Measurements from ENCODE around the gene EML6. TPM values are rescaled to one million over a fixed set of nuclear protein-coding genes. Genes with fewer than 3 reads are reported as not detected.
"Not testable (repeated sequence)": the region's sequence is repeated elsewhere in the genome, so short reads cannot be mapped to it uniquely, and the experiment has no call there.

Gene EML6
- total and polyA plus RNA-seq, 4 donors, result 0.94 to 5.1 (median 2.0) TPM

- Histone ChIP-seq H3K9me3 (ENCODE audit: control insufficient read depth in 4 of 4, insufficient read depth in 3 of 4, low read length in 3 of 4) (no peaks in the 10 kb centered on the region), H3K9ac (ENCODE audit: insufficient read depth in 1 of 2, low read length in 2 of 2) (no peak overlapping the region), H3K36me3 (ENCODE audit: control insufficient read depth in 4 of 4, insufficient read depth in 4 of 4, low read length in 4 of 4) (no peaks in the 10 kb centered on the region), H3K27me3 (ENCODE audit: control insufficient read depth in 3 of 3, insufficient read depth in 3 of 3, low read length in 2 of 3) (no peaks in the 10 kb centered on the region), H3K4me3 (no peak overlapping the region), H3K4me1 (ENCODE audit: control insufficient read depth in 5 of 5, insufficient read depth in 5 of 5, low read length in 5 of 5) (peaks cover 0 to 3% (median 0%) of the 10 kb centered on the region in 5 donors), H3K27ac (ENCODE audit: low read depth in 1 of 2, low read length in 1 of 2) (no peak overlapping the region)
- ATAC-seq (ENCODE audit: insufficient read depth, low FRiP score) (no peak), DNase-seq (no peak)
- TF ChIP-seq CTCF (IDR thresholded peaks at IDR 0.05; ENCODE audit: control extremely low read depth, extremely low read depth), result no peak
Observed at GRCh38 chr2:54692556-54692955, 30.9 kb upstream of the EML6 start.

- Histone ChIP-seq H3K4me3 (no peak overlapping the region), H3K9ac (ENCODE audit: insufficient read depth in 1 of 2, low read length in 2 of 2) (no peak overlapping the region), H3K9me3 (ENCODE audit: control insufficient read depth in 4 of 4, insufficient read depth in 3 of 4, low read length in 3 of 4) (no peaks in the 10 kb centered on the region), H3K27ac (ENCODE audit: low read depth in 1 of 2, low read length in 1 of 2) (no peak overlapping the region), H3K27me3 (ENCODE audit: control insufficient read depth in 3 of 3, insufficient read depth in 3 of 3, low read length in 2 of 3) (no peaks in the 10 kb centered on the region), H3K4me1 (ENCODE audit: control insufficient read depth in 5 of 5, insufficient read depth in 5 of 5, low read length in 5 of 5) (peaks cover 0 to 3% (median 0%) of the 10 kb centered on the region in 5 donors), H3K36me3 (ENCODE audit: control insufficient read depth in 4 of 4, insufficient read depth in 4 of 4, low read length in 4 of 4) (no peaks in the 10 kb centered on the region)
- no peak for TF ChIP-seq CTCF (IDR thresholded peaks at IDR 0.05; ENCODE audit: control extremely low read depth, extremely low read depth)
- DNase-seq (no peak), ATAC-seq (ENCODE audit: insufficient read depth, low FRiP score) (no peak)
- 69 to 93% methylated on average over 4 of the region's 4 CpGs for WGBS, 2 donors
Observed at GRCh38 chr2:54695378-54695777, 28.1 kb upstream of the EML6 start.

GRCh38 chr2:54697934-54698333 is 25.5 kb upstream of the EML6 start:
- TF ChIP-seq CTCF (IDR thresholded peaks at IDR 0.05; ENCODE audit: control extremely low read depth, extremely low read depth), result no peak
- Histone ChIP-seq H3K4me3 (no peak overlapping the region), H3K36me3 (ENCODE audit: control insufficient read depth in 4 of 4, insufficient read depth in 4 of 4, low read length in 4 of 4) (no peaks in the 10 kb centered on the region), H3K4me1 (ENCODE audit: control insufficient read depth in 5 of 5, insufficient read depth in 5 of 5, low read length in 5 of 5) (peaks cover 0 to 3% (median 0%) of the 10 kb centered on the region in 5 donors), H3K27me3 (ENCODE audit: control insufficient read depth in 3 of 3, insufficient read depth in 3 of 3, low read length in 2 of 3) (no peaks in the 10 kb centered on the region), H3K9ac (ENCODE audit: insufficient read depth in 1 of 2, low read length in 2 of 2) (no peak overlapping the region), H3K27ac (ENCODE audit: low read depth in 1 of 2, low read length in 1 of 2) (no peak overlapping the region), H3K9me3 (ENCODE audit: control insufficient read depth in 4 of 4, insufficient read depth in 3 of 4, low read length in 3 of 4) (no peaks in the 10 kb centered on the region)
- WGBS, 2 donors, result 89 to 93% methylated on average over 1 of the region's 1 CpG
- DNase-seq (no peak), ATAC-seq (ENCODE audit: insufficient read depth, low FRiP score) (no peak)

GRCh38 chr2:54698926-54699325 is 24.5 kb upstream of the EML6 start:
- not testable (repeated sequence) for H3K36me3 ChIP-seq (ENCODE audit: control insufficient read depth in 4 of 4, insufficient read depth in 4 of 4, low read length in 4 of 4); H3K27ac ChIP-seq (ENCODE audit: low read depth in 1 of 2, low read length in 1 of 2); H3K4me3 ChIP-seq; DNase-seq; H3K27me3 ChIP-seq (ENCODE audit: control insufficient read depth in 3 of 3, insufficient read depth in 3 of 3, low read length in 2 of 3); H3K9ac ChIP-seq (ENCODE audit: insufficient read depth in 1 of 2, low read length in 2 of 2); H3K9me3 ChIP-seq (ENCODE audit: control insufficient read depth in 4 of 4, insufficient read depth in 3 of 4, low read length in 3 of 4); ATAC-seq (ENCODE audit: insufficient read depth, low FRiP score); H3K4me1 ChIP-seq (ENCODE audit: control insufficient read depth in 5 of 5, insufficient read depth in 5 of 5, low read length in 5 of 5)
- 97% methylated on average over 28 to 37 of the region's 37 CpGs for WGBS, 2 donors
